H9 (cell line): ENCODE data around the gene ZNF814. TPM values are rescaled to one million over a fixed set of nuclear protein-coding genes. Genes with fewer than 3 reads are reported as not detected.
"Not testable (repeated sequence)": the region's sequence is repeated elsewhere in the genome, so short reads cannot be mapped to it uniquely, and the experiment has no call there.

Experiments used
- DNase-seq: peaks from one replicate; pipeline ENCODE4 v3.0.0-alpha.2; 2017
- H2AFZ ChIP-seq: one replicate; pipeline ENCODE4 v1.6.1; 2013; ENCODE audit warnings: mild to moderate bottlenecking, low read length, control low read depth, moderate library complexity
- H2AK5ac ChIP-seq: 2 replicates; pipeline ENCODE4 v1.6.1; 2013; ENCODE audit warnings: low read length, control low read depth, mixed read lengths; ENCODE audit not compliant: insufficient read length
- H2BK120ac ChIP-seq: one replicate; pipeline ENCODE4 v1.6.1; 2013; ENCODE audit warnings: low read depth, mild to moderate bottlenecking, low read length, control low read depth, inconsistent platforms; ENCODE audit not compliant: poor library complexity, severe bottlenecking
- H2BK12ac ChIP-seq: 2 replicates; pipeline ENCODE4 v1.6.1; 2013; ENCODE audit warnings: low read length, control low read depth, mixed read lengths, low read depth; ENCODE audit not compliant: insufficient read length
- H2BK15ac ChIP-seq: 2 replicates; pipeline ENCODE4 v1.6.1; 2013; ENCODE audit warnings: low read depth, low read length, control low read depth
- H2BK20ac ChIP-seq: one replicate; pipeline ENCODE4 v1.6.1; 2013; ENCODE audit warnings: low read depth, mild to moderate bottlenecking, low read length, control low read depth, inconsistent platforms; ENCODE audit not compliant: poor library complexity, severe bottlenecking
- H2BK5ac ChIP-seq: 2 replicates; pipeline ENCODE4 v1.6.1; 2013; ENCODE audit warnings: low read length, control low read depth, mixed read lengths; ENCODE audit not compliant: insufficient read length
- H3K14ac ChIP-seq: 2 replicates; pipeline ENCODE4 v1.6.1; 2013; ENCODE audit warnings: low read length, control low read depth; ENCODE audit not compliant: insufficient read depth
- H3K18ac ChIP-seq: 2 replicates; pipeline ENCODE4 v1.6.1; 2013; ENCODE audit warnings: low read depth, mild to moderate bottlenecking, mixed read lengths, low read length, control low read depth; ENCODE audit not compliant: insufficient read length
- H3K23ac ChIP-seq: 2 replicates; pipeline ENCODE4 v1.6.1; 2013; ENCODE audit warnings: low read length, control low read depth, mixed read lengths, low read depth; ENCODE audit not compliant: insufficient read length
- H3K23me2 ChIP-seq: 2 replicates; pipeline ENCODE4 v1.6.1; 2013; ENCODE audit warnings: low read depth, mild to moderate bottlenecking, mixed read lengths, low read length, control low read depth; ENCODE audit not compliant: insufficient read length, poor library complexity, severe bottlenecking
- H3K27ac ChIP-seq: 2 replicates; pipeline ENCODE4 v1.5.1; 2013; ENCODE audit warnings: low read length, control low read depth, mixed read lengths, low read depth; ENCODE audit not compliant: insufficient read length
- H3K27me3 ChIP-seq: 2 replicates; pipeline ENCODE4 v1.6.1; 2013; ENCODE audit warnings: low read length, control low read depth, inconsistent platforms; ENCODE audit not compliant: insufficient read depth
- H3K4ac ChIP-seq: 2 replicates; pipeline ENCODE4 v1.6.1; 2013; ENCODE audit warnings: low read depth, mild to moderate bottlenecking, control low read depth, inconsistent platforms, low read length, moderate library complexity
- H3K4me1 ChIP-seq: 2 replicates; pipeline ENCODE4 v1.6.1; 2013; ENCODE audit warnings: low read length, control low read depth, inconsistent platforms; ENCODE audit not compliant: insufficient read depth
- H3K4me2 ChIP-seq: 2 replicates; pipeline ENCODE4 v1.6.1; 2013; ENCODE audit warnings: low read length, control low read depth, mixed read lengths; ENCODE audit not compliant: insufficient read length, insufficient read depth
- H3K56ac ChIP-seq: 2 replicates; pipeline ENCODE4 v1.6.1; 2013; ENCODE audit warnings: low read depth, mild to moderate bottlenecking, mixed read lengths, low read length, control low read depth; ENCODE audit not compliant: insufficient read length
- H3K79me1 ChIP-seq: 2 replicates; pipeline ENCODE4 v1.6.1; 2013; ENCODE audit warnings: low read depth, mild to moderate bottlenecking, moderate library complexity, low read length, control low read depth, inconsistent platforms; ENCODE audit not compliant: insufficient read depth, poor library complexity, severe bottlenecking
- H3K79me2 ChIP-seq: 2 replicates; pipeline ENCODE4 v1.6.1; 2013; ENCODE audit warnings: low read length, control low read depth, inconsistent platforms; ENCODE audit not compliant: insufficient read depth
- H3K9ac ChIP-seq: 2 replicates; pipeline ENCODE4 v1.6.1; 2013; ENCODE audit warnings: low read length, control low read depth, mixed read lengths; ENCODE audit not compliant: insufficient read length; ENCODE audit errors: extremely low read depth
- H3K9me3 ChIP-seq: one replicate; pipeline ENCODE4 v1.6.1; 2013; ENCODE audit warnings: low read depth, low read length, inconsistent platforms; ENCODE audit not compliant: control insufficient read depth
- H3T11ph ChIP-seq: one replicate; pipeline ENCODE4 v1.6.1; 2013; ENCODE audit warnings: mild to moderate bottlenecking, low read length, control low read depth, inconsistent platforms
- H4K20me1 ChIP-seq: one replicate; pipeline ENCODE4 v1.6.1; 2013; ENCODE audit not compliant: control insufficient read depth, insufficient read length, insufficient read depth
- H4K5ac ChIP-seq: 2 replicates; pipeline ENCODE4 v1.6.1; 2013; ENCODE audit warnings: low read depth, mild to moderate bottlenecking, mixed read lengths, low read length, control low read depth; ENCODE audit not compliant: insufficient read length
- H4K8ac ChIP-seq: replicated peaks from 2 replicates; pipeline ENCODE4 v1.6.1; 2013; ENCODE audit warnings: low read length, control low read depth, mixed read lengths, low read depth; ENCODE audit not compliant: insufficient read length
- H4K91ac ChIP-seq: 2 replicates; pipeline ENCODE4 v1.6.1; 2013; ENCODE audit warnings: low read depth, mild to moderate bottlenecking, moderate library complexity, mixed read lengths, low read length, control low read depth; ENCODE audit not compliant: insufficient read length
- H3K27ac Mint-ChIP-seq, 3 experiments: 2 replicates in 2 of 3; 3 replicates in 1 of 3; pipeline ENCODE4 v1.8.0; 2020 to 2021; ENCODE audit warnings: mixed read lengths in 3 of 3, mild to moderate bottlenecking in 1 of 3, moderate library complexity in 1 of 3
- H3K27me3 Mint-ChIP-seq: 2 replicates; pipeline ENCODE4 v1.8.0; 2021; ENCODE audit warnings: low read depth, mild to moderate bottlenecking, moderate library complexity, mixed read lengths
- H3K36me3 Mint-ChIP-seq, 3 experiments: 2 replicates in 2 of 3; 3 replicates in 1 of 3; pipeline ENCODE4 v1.8.0; 2020 to 2021; ENCODE audit warnings: low read depth in 3 of 3, mixed read lengths in 3 of 3; ENCODE audit not compliant: insufficient read depth in 1 of 3
- H3K4me1 Mint-ChIP-seq, 2 experiments: 2 replicates each; pipeline ENCODE4 v1.8.0; 2020; ENCODE audit warnings: mixed read lengths in 2 of 2
- H3K4me3 Mint-ChIP-seq, 2 experiments: 2 replicates in 1 of 2; 3 replicates in 1 of 2; pipeline ENCODE4 v1.8.0; 2020 to 2021; ENCODE audit warnings: mild to moderate bottlenecking in 2 of 2, mixed read lengths in 2 of 2, moderate library complexity in 1 of 2
- H3K9me3 Mint-ChIP-seq, 2 experiments: 2 replicates in 1 of 2; 3 replicates in 1 of 2; pipeline ENCODE4 v1.8.0; 2020; ENCODE audit warnings: mild to moderate bottlenecking in 2 of 2, mixed read lengths in 2 of 2, moderate library complexity in 1 of 2
- WGBS: extraction: QIAGEN DNeasy Blood & Tissue Kit; methylation state at CpG from one replicate; pipeline ENCODE4 v1.1.7; 2013; ENCODE audit warnings: missing lambda C conversion rate, low lambda C conversion rate, mixed read lengths; ENCODE audit not compliant: insufficient read length; ENCODE audit errors: extremely low coverage; 5-methylcytosine and 5-hydroxymethylcytosine counted together
- total RNA-seq: library from RNA; stranded (reverse); gene quantifications from 2 replicates; pipeline ENCODE4 v1.2.1, GENCODE V29; 2021

Gene ZNF814
- total RNA-seq, 1 experiment from 2014 or later = 103 TPM

GRCh38 chr19:57821095-57821494 is 67.7 kb downstream of the ZNF814 start:
- H3K9ac ChIP-seq, H3K79me1 ChIP-seq, H3K9me3 ChIP-seq, H3K23me2 ChIP-seq, H2BK20ac ChIP-seq, H3K27me3 Mint-ChIP-seq, H4K8ac ChIP-seq, H2BK120ac ChIP-seq, H3K4me1 ChIP-seq, H4K91ac ChIP-seq, H2AK5ac ChIP-seq, H2AFZ ChIP-seq, DNase-seq, H3K14ac ChIP-seq, H3K27ac Mint-ChIP-seq, H2BK12ac ChIP-seq, H4K5ac ChIP-seq, H2BK15ac ChIP-seq, H4K20me1 ChIP-seq, H3T11ph ChIP-seq, H3K18ac ChIP-seq, H3K56ac ChIP-seq, H3K27ac ChIP-seq, H3K4ac ChIP-seq, H2BK5ac ChIP-seq, H3K23ac ChIP-seq, H3K27me3 ChIP-seq, H3K9me3 Mint-ChIP-seq: not testable (repeated sequence)
- Mint-ChIP-seq H3K4me1 (peaks cover 44 to 45% of the 10 kb centered on the region in 2 experiments), H3K4me3 (peak overlapping the region; percentile 96 to 98), H3K36me3 (peaks cover 7 to 54% (median 40%) of the 10 kb centered on the region in 3 experiments)
- Histone ChIP-seq H3K4me2 (peak overlapping the region; percentile 99), H3K79me2 (peaks cover 38% of the 10 kb centered on the region)
- no CpG with 5 or more reads among the region's 3 CpGs for WGBS
